Heart left ventricle (tissue), 16 donors: ENCODE measurements around the gene ZBTB4. TPM values are rescaled to one million over a fixed set of nuclear protein-coding genes. Genes with fewer than 3 reads are reported as not detected.

Source experiments
- ATAC-seq, 4 donors: fragments of 200-7000 bp; cut with Tn5 transposase; one replicate each; pipeline ENCODE4 v1.9.1; 2020 to 2022; ENCODE audit warnings: moderate library complexity in 4 of 4, mild to moderate bottlenecking in 3 of 4, moderate number of reproducible peaks in 1 of 4
- DNase-seq, 5 donors: peaks; one replicate each; pipeline ENCODE4 v3.0.0-alpha.2; 2020
- H3K27ac ChIP-seq, 12 donors: fragments of 200-600 bp; sonication (generic) in 4 of 12; one replicate each; pipeline versions ENCODE4 v1.5.0 to v1.8.0; 2016 to 2022; ENCODE audit warnings: mild to moderate bottlenecking in 2 of 12
- H3K27me3 ChIP-seq, 9 donors: fragments of 200-600 bp; sonication (generic) in 2 of 9; one replicate each; pipeline versions ENCODE4 v1.5.1 to v1.8.0; 2016 to 2022; ENCODE audit warnings: mild to moderate bottlenecking in 3 of 9
- H3K36me3 ChIP-seq, 9 donors: fragments of 200-600 bp; sonication (generic) in 2 of 9; one replicate each; pipeline versions ENCODE4 v1.5.0 to v1.8.0; 2018 to 2022; ENCODE audit warnings: mild to moderate bottlenecking in 2 of 9
- H3K4me1 ChIP-seq, 12 donors: fragments of 200-600 bp; sonication (generic) in 4 of 12; one replicate each; pipeline versions ENCODE4 v1.5.0 to v1.8.0; 2016 to 2022; ENCODE audit warnings: mild to moderate bottlenecking in 3 of 12
- H3K4me3 ChIP-seq, 12 donors: fragments of 200-600 bp; sonication (generic) in 4 of 12; one replicate each; pipeline versions ENCODE4 v1.5.0 to v1.8.0; 2017 to 2022; ENCODE audit warnings: mild to moderate bottlenecking in 9 of 12, moderate library complexity in 4 of 12
- H3K9me3 ChIP-seq, 12 donors: fragments of 200-600 bp; sonication (generic) in 4 of 12; one replicate each; pipeline versions ENCODE4 v1.5.0 to v1.8.0; 2016 to 2022; ENCODE audit warnings: mild to moderate bottlenecking in 1 of 12
- POLR2A ChIP-seq, 2 donors: fragments of 450-650 bp; IDR thresholded peaks; one replicate each; pipeline ENCODE4 v1.6.1; 2017; ENCODE audit warnings: antibody characterized with exemption in 2 of 2, mild to moderate bottlenecking in 2 of 2, moderate library complexity in 2 of 2
- WGBS, 4 donors: extraction: QIAGEN DNeasy Blood & Tissue Kit in 2 of 4; methylation state at CpG; one replicate each; pipeline versions ENCODE4 v1.1.5 to v1.1.7; 2013 to 2018; 5-methylcytosine and 5-hydroxymethylcytosine counted together
- intact Hi-C, 10 donors: fragments of 100-400 bp; cut with DNase I; formaldehyde crosslinking; loops; one replicate each; pipeline versions ENCODE4 v1.11.1 to v1.14.2; 2022
- polyA plus RNA-seq, 2 donors: library from polyadenylated mRNA; stranded (reverse); fragments of 200-250 nt; gene quantifications; one replicate each; pipeline ENCODE4 v1.2.3, GENCODE V29; 2013
- total RNA-seq, 9 donors: library from RNA; depleted of rRNA in 2 of 9; stranded (reverse); fragments of >200 nt in 2 of 9; fragmentation: NEBNext Ultra II Directional in 3 of 9; extraction: Animal tissue kit (Norgen Biotek cat#: 25700) in 3 of 9; gene quantifications; one replicate each; pipeline versions ENCODE4 v1.1.0 to v1.2.4, GENCODE V29; 2016 to 2023
- TF ChIP-seq, protein P1 (sequence below), 12 donors: fragments of 200-600 bp; sonication (generic) in 4 of 12; IDR thresholded peaks; one replicate each; pipeline versions ENCODE4 v1.5.0 to v1.8.0; 2018 to 2022; ENCODE audit warnings: antibody characterized with exemption in 12 of 12, mild to moderate bottlenecking in 5 of 12
- donor health status: ischemic (EF 13 %, LVEDD 7.1; RV severe dilation, severe dysfunction).
- donor health status: healthy with polysubstance abuse.
- donor health status: DM: no; HTN: yes; CAD: no.
- donor health status: DM: no; HTN: no; CAD: no.
- donor health status: ischemic (EF 25% LVEDD 6.9; RV normal size, moderate dysfunction).
- donor health status: ischemic (EF 25% LVEDD 5.7; RV mildly dilated, moderate dysfunction).
- donor health status: healthy.
- donor health status: DM: yes; HTN: yes; CAD: no.
- donor health status: ischemic (EF 35%, LVEDD 5.7; RV mildly dilated, moderate dysfunction).
- donor health status: nonischemic (EF 11% LVEDD 7.7; RV severe dilation, severe dysfunction).
- donor health status: DM: yes; HTN: yes; CAD: no.
- donor health status: PGD.
- donor health status: ischemic (EF 29% LVEDD 5.4; RV normal size, mild dysfunction).
- donor health status: nonischemic (EF 23%, LVEDD 6.1; RV moderate dilation, normal function).

The ZBTB4 gene
- total and polyA plus RNA-seq, 11 donors = 29.3 to 77.2 (median 58.9) TPM

DNA sequence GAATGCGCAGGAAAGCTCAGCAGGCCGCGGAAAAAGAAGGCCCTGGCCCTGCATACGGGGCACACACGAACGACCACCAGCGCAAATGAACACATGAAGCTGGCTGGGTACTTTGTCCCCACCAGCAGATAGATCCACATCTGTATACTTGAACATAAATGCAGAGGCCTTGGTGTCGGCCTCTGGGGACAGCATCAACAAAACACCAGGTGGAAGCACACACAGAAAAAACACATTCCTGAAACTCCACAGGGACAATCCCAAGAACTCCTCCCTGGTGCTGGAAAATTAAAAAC, 606 bp upstream of the ZBTB4 start:
- Histone ChIP-seq H3K36me3 (no peaks in the 10 kb centered on the region), H3K4me3 (peak overlapping the region; percentile 77 to 100 (median 96)), H3K9me3 (no peaks in the 10 kb centered on the region), H3K4me1 (peaks cover 7 to 75% (median 47%) of the 10 kb centered on the region in 12 donors), H3K27ac (peak overlapping the region; percentile 99 to 100 (median 100)), H3K27me3 (no peaks in the 10 kb centered on the region)
- ATAC-seq (no peak), DNase-seq (no peak)
- no peak for TF ChIP-seq POLR2A (IDR thresholded peaks at IDR 0.05)
- TF ChIP-seq, protein P1, sequence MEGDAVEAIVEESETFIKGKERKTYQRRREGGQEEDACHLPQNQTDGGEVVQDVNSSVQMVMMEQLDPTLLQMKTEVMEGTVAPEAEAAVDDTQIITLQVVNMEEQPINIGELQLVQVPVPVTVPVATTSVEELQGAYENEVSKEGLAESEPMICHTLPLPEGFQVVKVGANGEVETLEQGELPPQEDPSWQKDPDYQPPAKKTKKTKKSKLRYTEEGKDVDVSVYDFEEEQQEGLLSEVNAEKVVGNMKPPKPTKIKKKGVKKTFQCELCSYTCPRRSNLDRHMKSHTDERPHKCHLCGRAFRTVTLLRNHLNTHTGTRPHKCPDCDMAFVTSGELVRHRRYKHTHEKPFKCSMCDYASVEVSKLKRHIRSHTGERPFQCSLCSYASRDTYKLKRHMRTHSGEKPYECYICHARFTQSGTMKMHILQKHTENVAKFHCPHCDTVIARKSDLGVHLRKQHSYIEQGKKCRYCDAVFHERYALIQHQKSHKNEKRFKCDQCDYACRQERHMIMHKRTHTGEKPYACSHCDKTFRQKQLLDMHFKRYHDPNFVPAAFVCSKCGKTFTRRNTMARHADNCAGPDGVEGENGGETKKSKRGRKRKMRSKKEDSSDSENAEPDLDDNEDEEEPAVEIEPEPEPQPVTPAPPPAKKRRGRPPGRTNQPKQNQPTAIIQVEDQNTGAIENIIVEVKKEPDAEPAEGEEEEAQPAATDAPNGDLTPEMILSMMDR (IDR thresholded peaks at IDR 0.05) = no peak
- WGBS, 4 donors = 2 to 7% (median 3%) methylated on average over 3 to 8 of the region's 8 CpGs
- intact Hi-C loops = loop anchor here in 6 of 10 donors (5.0 to 10.0 kb wide), 7 partner anchors 43 to 245 kb away; partner anchors contain the start of genes FGF11 (in 3 of the 6), KCTD11 (in 3 of the 6), TMEM102 (in 3 of the 6) and TMEM95 (in 2 of the 6)

DNA sequence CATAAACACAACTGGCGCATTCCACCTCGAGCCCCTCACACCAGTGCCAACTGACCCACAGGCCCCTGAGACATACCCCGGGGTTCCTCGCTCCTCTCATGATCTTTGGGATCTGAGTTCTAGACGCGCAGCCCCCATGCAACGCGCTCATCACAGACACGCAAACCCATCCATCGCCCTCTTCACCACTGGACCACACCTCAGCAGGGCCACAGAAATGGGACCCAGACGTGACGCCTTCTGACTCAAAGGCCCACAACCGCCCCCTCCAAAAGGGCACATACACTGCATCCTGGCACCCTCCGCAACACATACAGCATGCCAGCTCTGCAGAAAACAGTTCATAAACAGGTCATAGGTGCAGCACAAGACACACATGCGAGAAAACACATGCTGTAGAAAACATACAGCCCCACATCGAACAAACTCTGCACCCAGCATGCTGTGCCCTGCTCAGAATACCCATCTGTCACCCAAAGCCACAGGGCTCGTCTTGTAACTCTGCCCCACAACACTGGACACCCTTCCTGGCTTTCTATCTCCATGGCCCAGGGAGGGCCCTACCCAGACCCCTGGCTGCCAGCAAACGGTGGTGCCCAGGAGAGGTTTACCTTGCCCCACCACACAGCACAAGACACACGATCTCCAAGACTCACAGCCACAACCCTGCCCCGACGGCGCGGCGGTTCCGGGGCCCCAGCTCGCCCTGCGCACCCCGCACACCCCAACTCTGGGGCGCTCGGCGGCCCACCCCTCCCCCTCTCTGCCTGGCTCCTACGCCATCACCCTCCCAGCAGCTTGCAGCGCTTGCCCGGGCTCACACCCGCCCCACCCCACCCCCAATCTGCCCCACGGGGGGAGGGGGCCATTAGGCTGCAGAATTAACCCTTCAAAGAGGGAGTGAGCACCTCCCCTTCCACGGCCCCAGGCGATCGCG, 887 bp downstream of the ZBTB4 start:
- 14 to 26% (median 16%) methylated on average over 22 to 40 of the region's 40 CpGs for WGBS, 4 donors

GRCh38 chr17:7477392-7478275, 1.8 kb downstream of the ZBTB4 start:
- intact Hi-C loops = loop anchor here in 4 of 10 donors (2.0 to 5.0 kb wide), 2 partner anchors 21 to 35 kb away; no protein-coding TSS in a partner anchor
- WGBS, 4 donors = 13 to 17% (median 15%) methylated on average over 21 to 26 of the region's 26 CpGs
- Histone ChIP-seq H3K27me3 (no peaks in the 10 kb centered on the region), H3K27ac (peak overlapping the region; percentile 99 to 100 (median 100)), H3K4me3 (peak overlapping the region; percentile 77 to 100 (median 96)), H3K9me3 (no peaks in the 10 kb centered on the region), H3K4me1 (peaks cover 7 to 77% (median 53%) of the 10 kb centered on the region in 12 donors), H3K36me3 (no peaks in the 10 kb centered on the region)
- DNase-seq (peak; percentile 44 to 71 (median 59)), ATAC-seq (peak; percentile 5 to 43 (median 21))
- no peak for TF ChIP-seq POLR2A (IDR thresholded peaks at IDR 0.05)
- TF ChIP-seq, protein P1 (IDR thresholded peaks at IDR 0.05) = no peak

More for the DNA sequence above, 887 bp downstream of the ZBTB4 start:
- Histone ChIP-seq H3K4me1 (peaks cover 7 to 82% (median 57%) of the 10 kb centered on the region in 12 donors), H3K36me3 (no peaks in the 10 kb centered on the region), H3K9me3 (no peaks in the 10 kb centered on the region), H3K27me3 (no peaks in the 10 kb centered on the region), H3K4me3 (peak overlapping the region; percentile 77 to 100 (median 96)), H3K27ac (peak overlapping the region; percentile 99 to 100 (median 100))
- ATAC-seq = peak in 3 of 4 donors; percentile 4 to 38 (median 27)
- DNase-seq = peak; percentile 51 to 78 (median 71)
- intact Hi-C loops = loop anchor here in 4 of 10 donors (2.0 to 5.0 kb wide), 2 partner anchors 22 to 36 kb away; no protein-coding TSS in a partner anchor
- TF ChIP-seq POLR2A (IDR thresholded peaks at IDR 0.05) = no peak
- TF ChIP-seq, protein P1 (IDR thresholded peaks at IDR 0.05) = no peak
